NCI-H69 (cell line): Measurements from ENCODE around the gene PPT2.
A peak's percentile ranks its signal among the peaks of the same experiment; 100 is the strongest.
"Not testable (repeated sequence)": the region's sequence is repeated elsewhere in the genome, so short reads cannot be mapped to it uniquely, and the experiment has no call there.

ENCODE experiments used
- DNase-seq: peaks from one replicate; lab custom pipeline; 2025; lab: John Stamatoyannopoulos, UW

PPT2 gene

GRCh38 chr6:32127409-32127716 lies 26.6 kb upstream of the PPT2 start:
- no peak for DNase-seq

GRCh38 chr6:32127717-32128592 lies 26.0 kb upstream of the PPT2 start, which contains the start of gene ATF6B:
Gene ATF6B, minus strand, starts transcription at chr6:32128246. Its CDS starts 39 bp downstream, at chr6:32128207.
- DNase-seq, result peak; percentile 99

- DNase-seq, result no peak
Observed at GRCh38 chr6:32128751-32129296, 25.1 kb upstream of the PPT2 start.

GRCh38 chr6:32129297-32130088 lies 24.4 kb upstream of the PPT2 start:
- DNase-seq, result no peak

- DNase-seq, result no peak
Observed at GRCh38 chr6:32131439-32131948, 22.4 kb upstream of the PPT2 start.

- no peak for DNase-seq
Observed at GRCh38 chr6:32132110-32132509, 21.8 kb upstream of the PPT2 start.

GRCh38 chr6:32133786-32134185 lies 20.2 kb upstream of the PPT2 start:
- no peak for DNase-seq

- no peak for DNase-seq
Observed at GRCh38 chr6:32137454-32137853, 16.5 kb upstream of the PPT2 start.

- no peak for DNase-seq
Observed at GRCh38 chr6:32139590-32139989, 14.4 kb upstream of the PPT2 start.

GRCh38 chr6:32140420-32141046 lies 13.4 kb upstream of the PPT2 start:
- no peak for DNase-seq

- DNase-seq, result not testable (repeated sequence)
Observed at GRCh38 chr6:32144238-32144637, 9.7 kb upstream of the PPT2 start.

GRCh38 chr6:32146287-32146686 lies 7.7 kb upstream of the PPT2 start:
- DNase-seq, result peak; percentile 29

GRCh38 chr6:32146687-32147086 lies 7.3 kb upstream of the PPT2 start:
- no peak for DNase-seq

- no peak for DNase-seq
Observed at GRCh38 chr6:32147401-32148132, 6.4 kb upstream of the PPT2 start.

- no peak for DNase-seq
Observed at GRCh38 chr6:32148289-32149091, 5.5 kb upstream of the PPT2 start.

- no peak for DNase-seq
Observed at GRCh38 chr6:32149092-32149755, 4.7 kb upstream of the PPT2 start.

GRCh38 chr6:32149932-32150870 lies 3.7 kb upstream of the PPT2 start:
- DNase-seq, result peak; percentile 21

- peak; percentile 72 for DNase-seq
Observed at GRCh38 chr6:32151181-32151862, 2.6 kb upstream of the PPT2 start.
